Endodermal cell (in vitro differentiated cells): ENCODE data around the gene ATXN7L1. TPM values are rescaled to one million over a fixed set of nuclear protein-coding genes. Genes with fewer than 3 reads are reported as not detected.

Experiments used
- DNase-seq: peaks from one replicate; pipeline ENCODE4 v3.0.0-alpha.2; 2017
- H3K27ac ChIP-seq: 2 replicates; pipeline ENCODE4 v1.5.1; 2013; ENCODE audit warnings: mild to moderate bottlenecking, low read depth, low read length, moderate library complexity
- H3K27me3 ChIP-seq: 2 replicates; pipeline ENCODE4 v1.6.1; 2013; ENCODE audit warnings: mild to moderate bottlenecking, low read length, moderate library complexity; ENCODE audit not compliant: insufficient read depth, control insufficient read depth, poor library complexity, severe bottlenecking
- H3K36me3 ChIP-seq: 2 replicates; pipeline ENCODE4 v1.7.0; 2013; ENCODE audit warnings: mild to moderate bottlenecking, low read length, moderate library complexity; ENCODE audit not compliant: control insufficient read depth, insufficient read depth
- H3K4me1 ChIP-seq: one replicate; pipeline ENCODE4 v1.7.0; 2013; ENCODE audit warnings: low read length; ENCODE audit not compliant: control insufficient read depth, insufficient read depth
- H3K4me3 ChIP-seq: 2 replicates; pipeline ENCODE4 v1.5.1; 2013; ENCODE audit warnings: mild to moderate bottlenecking, low read length, moderate library complexity
- H3K9ac ChIP-seq: 2 replicates; pipeline ENCODE4 v1.6.1; 2013; ENCODE audit warnings: mild to moderate bottlenecking, low read length, moderate library complexity; ENCODE audit not compliant: poor library complexity, severe bottlenecking; ENCODE audit errors: extremely low read depth
- H3K9me3 ChIP-seq: 2 replicates; pipeline ENCODE4 v1.6.1; 2013; ENCODE audit warnings: mild to moderate bottlenecking, low read length, moderate library complexity; ENCODE audit not compliant: control insufficient read depth
- H3K27ac Mint-ChIP-seq: 2 replicates; pipeline ENCODE4 v1.8.0; 2020; ENCODE audit warnings: mixed read lengths
- H3K27me3 Mint-ChIP-seq: 2 replicates; pipeline ENCODE4 v1.8.0; 2021; ENCODE audit warnings: mild to moderate bottlenecking, mixed read lengths; ENCODE audit not compliant: insufficient read depth
- H3K36me3 Mint-ChIP-seq: 2 replicates; pipeline ENCODE4 v1.8.0; 2020; ENCODE audit warnings: low read depth, mixed read lengths
- H3K4me1 Mint-ChIP-seq: 2 replicates; pipeline ENCODE4 v1.8.0; 2020; ENCODE audit warnings: mixed read lengths
- H3K4me3 Mint-ChIP-seq: 2 replicates; pipeline ENCODE4 v1.8.0; 2020; ENCODE audit warnings: mild to moderate bottlenecking, moderate library complexity, mixed read lengths
- H3K9me3 Mint-ChIP-seq: 2 replicates; pipeline ENCODE4 v1.8.0; 2020; ENCODE audit warnings: mild to moderate bottlenecking, mixed read lengths
- WGBS, 2 experiments: methylation state at CpG; one replicate each; pipeline versions ENCODE4 v1.1.5 to v1.1.7; 2013; ENCODE audit warnings: missing lambda C conversion rate in 2 of 2, mixed read lengths in 1 of 2; ENCODE audit not compliant: insufficient coverage in 1 of 2, insufficient read length in 1 of 2; 5-methylcytosine and 5-hydroxymethylcytosine counted together
- total RNA-seq, 2 donors: library from RNA; stranded (reverse); fragmentation: NEBNext Ultra II Directional in 1 of 2; extraction: Animal tissue kit (Norgen Biotek cat#: 25700) in 1 of 2; gene quantifications; 2 replicates in 1 of 2; 3 replicates in 1 of 2; pipeline ENCODE4 v1.2.1, GENCODE V29; 2021
- TF ChIP-seq, protein P1 (sequence below): fragments of 200-600 bp; sonication (generic); conservative IDR thresholded peaks from 2 replicates; pipeline ENCODE4 v1.5.0; 2021; ENCODE audit warnings: antibody characterized with exemption, mild to moderate bottlenecking

ATXN7L1 gene
- total RNA-seq, 2 donors from 2014 or later: 16.9 to 30.4 TPM

DNA sequence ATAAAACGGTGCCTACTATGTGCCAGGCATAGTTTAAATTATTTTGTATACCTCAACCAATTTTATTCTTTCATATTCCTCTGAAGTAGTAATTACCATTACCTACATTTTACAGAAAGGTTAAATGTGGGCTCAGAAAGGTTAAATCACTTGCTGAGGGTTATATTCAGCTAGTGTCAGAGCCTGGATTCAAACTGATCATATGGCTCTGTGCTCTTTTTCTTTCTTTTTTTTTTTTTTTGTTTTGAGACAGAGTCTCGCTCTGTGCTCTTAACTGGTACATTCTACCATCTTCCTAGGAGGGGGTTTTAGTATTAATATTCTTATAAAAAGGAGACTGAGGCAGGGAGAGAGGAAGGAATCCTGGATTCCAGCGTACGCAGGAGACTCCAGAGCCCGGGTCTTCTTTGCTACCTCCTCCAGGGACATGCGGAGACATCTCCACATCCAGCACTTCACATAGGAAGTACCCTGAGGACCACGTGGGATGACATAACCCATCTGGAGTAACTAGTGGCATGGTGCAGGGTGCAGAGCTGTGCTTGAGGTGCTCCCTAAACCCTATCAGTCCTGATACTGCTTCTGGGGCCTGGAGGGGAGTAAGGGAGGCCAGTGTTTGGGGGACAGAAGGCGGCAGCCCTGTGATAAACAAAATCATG is 29.6 kb upstream of the ATXN7L1 start:
- Mint-ChIP-seq H3K36me3 (peaks cover 20% of the 10 kb centered on the region), H3K27ac (no peak overlapping the region), H3K9me3 (peaks cover 10% of the 10 kb centered on the region), H3K4me3 (no peak overlapping the region), H3K27me3 (no peaks in the 10 kb centered on the region), H3K4me1 (no peaks in the 10 kb centered on the region)
- Histone ChIP-seq H3K36me3 (peaks cover 10% of the 10 kb centered on the region), H3K9ac (no peak overlapping the region), H3K27me3 (no peaks in the 10 kb centered on the region), H3K27ac (no peak overlapping the region), H3K9me3 (peaks cover 11% of the 10 kb centered on the region), H3K4me3 (no peak overlapping the region), H3K4me1 (no peaks in the 10 kb centered on the region)
- TF ChIP-seq, protein P1, sequence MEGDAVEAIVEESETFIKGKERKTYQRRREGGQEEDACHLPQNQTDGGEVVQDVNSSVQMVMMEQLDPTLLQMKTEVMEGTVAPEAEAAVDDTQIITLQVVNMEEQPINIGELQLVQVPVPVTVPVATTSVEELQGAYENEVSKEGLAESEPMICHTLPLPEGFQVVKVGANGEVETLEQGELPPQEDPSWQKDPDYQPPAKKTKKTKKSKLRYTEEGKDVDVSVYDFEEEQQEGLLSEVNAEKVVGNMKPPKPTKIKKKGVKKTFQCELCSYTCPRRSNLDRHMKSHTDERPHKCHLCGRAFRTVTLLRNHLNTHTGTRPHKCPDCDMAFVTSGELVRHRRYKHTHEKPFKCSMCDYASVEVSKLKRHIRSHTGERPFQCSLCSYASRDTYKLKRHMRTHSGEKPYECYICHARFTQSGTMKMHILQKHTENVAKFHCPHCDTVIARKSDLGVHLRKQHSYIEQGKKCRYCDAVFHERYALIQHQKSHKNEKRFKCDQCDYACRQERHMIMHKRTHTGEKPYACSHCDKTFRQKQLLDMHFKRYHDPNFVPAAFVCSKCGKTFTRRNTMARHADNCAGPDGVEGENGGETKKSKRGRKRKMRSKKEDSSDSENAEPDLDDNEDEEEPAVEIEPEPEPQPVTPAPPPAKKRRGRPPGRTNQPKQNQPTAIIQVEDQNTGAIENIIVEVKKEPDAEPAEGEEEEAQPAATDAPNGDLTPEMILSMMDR: no peak
- 80 to 100% methylated on average over 2 to 7 of the region's 8 CpGs for WGBS, 2 experiments
- no peak for DNase-seq

DNA sequence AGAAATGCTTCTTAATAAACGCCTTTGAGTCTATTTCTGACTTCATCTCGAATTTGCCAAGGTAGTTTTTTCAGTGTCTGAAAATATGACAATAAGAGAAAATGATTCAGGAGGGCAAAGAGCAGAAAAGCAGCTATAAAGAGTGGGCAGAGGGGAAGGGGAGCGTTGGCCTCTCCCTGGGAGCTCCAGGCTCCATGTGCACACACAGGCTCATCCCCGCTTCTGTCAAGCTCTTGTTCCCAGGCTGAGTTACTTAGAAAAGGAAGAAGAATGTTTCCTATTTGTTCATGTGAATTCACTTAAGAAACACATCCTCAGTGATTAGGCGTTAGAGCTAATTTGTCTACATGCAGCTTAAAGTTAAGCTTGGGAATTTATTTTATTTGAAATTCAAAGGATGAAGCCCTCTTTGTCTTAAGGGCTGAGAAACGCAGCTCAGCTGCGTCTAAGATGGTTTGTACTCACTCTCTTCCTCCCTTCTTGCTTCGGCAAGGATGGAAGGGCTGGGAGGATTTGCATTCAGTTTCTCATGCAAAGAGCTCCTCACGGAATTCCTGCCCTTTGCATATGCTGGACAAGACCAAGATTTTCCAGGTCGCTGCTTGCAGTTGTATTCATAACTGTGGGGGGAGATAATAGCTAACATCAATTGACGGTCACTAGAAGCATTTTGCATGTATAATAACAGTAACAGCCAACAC is 29.0 kb upstream of the ATXN7L1 start:
- H3K4me3 ChIP-seq: no peak overlapping the region
- no peak overlapping the region for H3K9ac ChIP-seq
- peak; percentile 71 for DNase-seq
- H3K4me1 ChIP-seq: no peaks in the 10 kb centered on the region
- TF ChIP-seq, protein P1: no peak
- Mint-ChIP-seq H3K36me3 (peaks cover 13% of the 10 kb centered on the region), H3K27ac (no peak overlapping the region), H3K27me3 (no peaks in the 10 kb centered on the region), H3K9me3 (peaks cover 4% of the 10 kb centered on the region), H3K4me3 (no peak overlapping the region), H3K4me1 (peaks cover 2% of the 10 kb centered on the region)
- peaks cover 4% of the 10 kb centered on the region for H3K9me3 ChIP-seq
- 68 to 75% methylated on average over 6 to 11 of the region's 11 CpGs for WGBS, 2 experiments
- no peaks in the 10 kb centered on the region for H3K27me3 ChIP-seq
- H3K27ac ChIP-seq: no peak overlapping the region
- H3K36me3 ChIP-seq: peaks cover 5% of the 10 kb centered on the region

DNA sequence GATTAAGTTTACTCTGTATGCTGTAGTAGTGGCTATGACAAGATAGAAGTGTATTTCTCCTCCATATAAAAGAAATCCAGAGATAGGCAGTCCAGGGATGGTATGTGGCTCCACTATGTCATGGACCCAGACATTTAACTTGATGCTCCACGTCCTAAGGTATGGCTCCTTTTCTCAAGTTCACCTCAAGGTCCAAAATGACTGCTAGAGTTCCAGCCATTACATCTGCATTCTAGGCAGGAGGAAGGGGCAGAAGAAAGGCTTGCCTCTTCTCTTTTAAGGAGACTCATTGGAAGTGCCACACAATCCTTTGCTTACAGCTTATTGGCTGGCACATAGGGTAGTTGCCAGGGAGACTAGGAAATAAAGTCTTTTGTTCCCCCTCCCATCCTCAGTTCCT is 27.7 kb upstream of the ATXN7L1 start:
- DNase-seq: no peak
- Histone ChIP-seq H3K4me1 (no peaks in the 10 kb centered on the region), H3K27me3 (no peaks in the 10 kb centered on the region), H3K4me3 (no peak overlapping the region), H3K36me3 (no peaks in the 10 kb centered on the region), H3K9ac (no peak overlapping the region), H3K27ac (no peak overlapping the region), H3K9me3 (no peaks in the 10 kb centered on the region)
- H3K36me3 Mint-ChIP-seq: peaks cover 6% of the 10 kb centered on the region
- no peak overlapping the region for H3K27ac Mint-ChIP-seq
- 83 to 96% methylated on average over 1 of the region's 1 CpG for WGBS, 2 experiments
- TF ChIP-seq, protein P1: no peak
- H3K27me3 Mint-ChIP-seq: no peaks in the 10 kb centered on the region
- H3K4me1 Mint-ChIP-seq: peaks cover 2% of the 10 kb centered on the region
- H3K9me3 Mint-ChIP-seq: no peaks in the 10 kb centered on the region
- no peak overlapping the region for H3K4me3 Mint-ChIP-seq
